BLaER1 (cell line): ENCODE data around the gene INPP5A.

Experiments used
- H3K27ac ChIP-seq: shearing (Covaris generic); formaldehyde crosslinking; 2 replicates; pipeline ENCODE4 v1.8.1; 2022
- H3K27me3 ChIP-seq: shearing (Covaris generic); formaldehyde crosslinking; 2 replicates; pipeline ENCODE4 v1.8.1; 2022
- H3K36me3 ChIP-seq: shearing (Covaris generic); formaldehyde crosslinking; 2 replicates; pipeline ENCODE4 v1.8.1; 2022
- H3K4me1 ChIP-seq: shearing (Covaris generic); formaldehyde crosslinking; 2 replicates; pipeline ENCODE4 v1.8.1; 2022
- H3K4me2 ChIP-seq: shearing (Covaris generic); formaldehyde crosslinking; 2 replicates; pipeline ENCODE4 v1.8.1; 2022
- H3K4me3 ChIP-seq: shearing (Covaris generic); formaldehyde crosslinking; 2 replicates; pipeline ENCODE4 v1.8.1; 2022
- H3K9ac ChIP-seq: shearing (Covaris generic); formaldehyde crosslinking; 2 replicates; pipeline ENCODE4 v1.8.1; 2022
- H3K9me3 ChIP-seq: shearing (Covaris generic); formaldehyde crosslinking; 2 replicates; pipeline ENCODE4 v1.8.1; 2022
- H4K20me1 ChIP-seq: shearing (Covaris generic); formaldehyde crosslinking; 2 replicates; pipeline ENCODE4 v1.8.1; 2022
- Cebpa-rat ChIP-seq: shearing (Covaris generic); IDR thresholded peaks from 2 replicates; pipeline ENCODE4 v1.8.1; 2022

The INPP5A gene

GRCh38 chr10:132662186-132662920 lies 124.8 kb downstream of the INPP5A start:
- H3K9me3 ChIP-seq: peaks cover 17% of the 10 kb centered on the region
- H3K27me3 ChIP-seq: no peaks in the 10 kb centered on the region
- H3K9ac ChIP-seq: no peak overlapping the region
- H4K20me1 ChIP-seq: peaks cover 54% of the 10 kb centered on the region
- no peak overlapping the region for H3K4me3 ChIP-seq
- H3K27ac ChIP-seq: no peak overlapping the region
- no peak for TF ChIP-seq Cebpa-rat
- peaks cover 40% of the 10 kb centered on the region for H3K4me1 ChIP-seq
- H3K36me3 ChIP-seq: peaks cover 25% of the 10 kb centered on the region
- no peak overlapping the region; the same call in 1 of the 2 replicates for H3K4me2 ChIP-seq

- TF ChIP-seq Cebpa-rat: no peak
- Histone ChIP-seq H3K36me3 (peaks cover 21% of the 10 kb centered on the region), H4K20me1 (peaks cover 64% of the 10 kb centered on the region), H3K27ac (no peak overlapping the region), H3K9ac (no peak overlapping the region; the same call in 1 of the 2 replicates), H3K27me3 (no peaks in the 10 kb centered on the region), H3K4me2 (peak overlapping the region; percentile 86), H3K9me3 (peaks cover 17% of the 10 kb centered on the region), H3K4me1 (peaks cover 54% of the 10 kb centered on the region), H3K4me3 (peak overlapping the region; percentile 7; the same call in 1 of the 2 replicates)
Measured at GRCh38 chr10:132663666-132664365, 126.2 kb downstream of the INPP5A start.

GRCh38 chr10:132664407-132664806 lies 126.8 kb downstream of the INPP5A start:
- H3K9ac ChIP-seq: peak overlapping the region; percentile 45; the same call in 1 of the 2 replicates
- no peak overlapping the region for H3K27ac ChIP-seq
- peaks cover 70% of the 10 kb centered on the region for H4K20me1 ChIP-seq
- TF ChIP-seq Cebpa-rat: no peak
- peak overlapping the region; percentile 86 for H3K4me2 ChIP-seq
- H3K27me3 ChIP-seq: no peaks in the 10 kb centered on the region
- peaks cover 60% of the 10 kb centered on the region for H3K4me1 ChIP-seq
- peaks cover 17% of the 10 kb centered on the region for H3K9me3 ChIP-seq
- peaks cover 15% of the 10 kb centered on the region for H3K36me3 ChIP-seq
- H3K4me3 ChIP-seq: peak overlapping the region; percentile 7; the same call in 1 of the 2 replicates

GRCh38 chr10:132664883-132665282 lies 127.3 kb downstream of the INPP5A start:
- no peak overlapping the region for H3K9ac ChIP-seq
- H3K9me3 ChIP-seq: peaks cover 17% of the 10 kb centered on the region
- peaks cover 10% of the 10 kb centered on the region for H3K36me3 ChIP-seq
- peaks cover 65% of the 10 kb centered on the region for H3K4me1 ChIP-seq
- no peaks in the 10 kb centered on the region for H3K27me3 ChIP-seq
- no peak overlapping the region for H3K27ac ChIP-seq
- H3K4me2 ChIP-seq: peak overlapping the region; percentile 86
- H3K4me3 ChIP-seq: no peak overlapping the region
- no peak for TF ChIP-seq Cebpa-rat
- peaks cover 74% of the 10 kb centered on the region for H4K20me1 ChIP-seq

GRCh38 chr10:132665946-132666704 lies 128.5 kb downstream of the INPP5A start:
- H3K4me1 ChIP-seq: peaks cover 69% of the 10 kb centered on the region
- no peak overlapping the region for H3K4me3 ChIP-seq
- peaks cover 2% of the 10 kb centered on the region; the same call in 1 of the 2 replicates for H3K36me3 ChIP-seq
- TF ChIP-seq Cebpa-rat: no peak
- no peaks in the 10 kb centered on the region for H3K27me3 ChIP-seq
- no peak overlapping the region for H3K27ac ChIP-seq
- H3K9me3 ChIP-seq: peaks cover 8% of the 10 kb centered on the region; the same call in 1 of the 2 replicates
- H3K4me2 ChIP-seq: no peak overlapping the region
- no peak overlapping the region for H3K9ac ChIP-seq
- peaks cover 83% of the 10 kb centered on the region for H4K20me1 ChIP-seq

- TF ChIP-seq Cebpa-rat: no peak
- H3K27ac ChIP-seq: no peak overlapping the region
- H3K4me2 ChIP-seq: no peak overlapping the region
- no peak overlapping the region for H3K4me3 ChIP-seq
- H4K20me1 ChIP-seq: peaks cover 90% of the 10 kb centered on the region
- peaks cover 9% of the 10 kb centered on the region; the same call in 1 of the 2 replicates for H3K36me3 ChIP-seq
- H3K4me1 ChIP-seq: peaks cover 67% of the 10 kb centered on the region
- 0 out of 2 replicates have a peak, but pooled peaks cover under 1% of the 10 kb centered on the region for H3K9me3 ChIP-seq
- H3K27me3 ChIP-seq: no peaks in the 10 kb centered on the region
- no peak overlapping the region for H3K9ac ChIP-seq
Measured at GRCh38 chr10:132666705-132667341, 129.2 kb downstream of the INPP5A start.

- Histone ChIP-seq H3K4me1 (peaks cover 62% of the 10 kb centered on the region), H3K36me3 (peaks cover 9% of the 10 kb centered on the region; the same call in 1 of the 2 replicates), H3K9ac (no peak overlapping the region), H3K4me3 (no peak overlapping the region), H3K27me3 (no peaks in the 10 kb centered on the region), H4K20me1 (peaks cover 88% of the 10 kb centered on the region), H3K27ac (no peak overlapping the region), H3K9me3 (no peaks in the 10 kb centered on the region), H3K4me2 (no peak overlapping the region)
- TF ChIP-seq Cebpa-rat: no peak
Measured at GRCh38 chr10:132667342-132668047, 129.9 kb downstream of the INPP5A start.

- Histone ChIP-seq H3K36me3 (peaks cover 9% of the 10 kb centered on the region; the same call in 1 of the 2 replicates), H3K27me3 (no peaks in the 10 kb centered on the region), H3K4me1 (peaks cover 59% of the 10 kb centered on the region), H4K20me1 (peaks cover 83% of the 10 kb centered on the region), H3K9ac (no peak overlapping the region), H3K4me2 (no peak overlapping the region), H3K9me3 (no peaks in the 10 kb centered on the region), H3K4me3 (no peak overlapping the region), H3K27ac (no peak overlapping the region)
- TF ChIP-seq Cebpa-rat: no peak
Measured at GRCh38 chr10:132668048-132668394, 130.4 kb downstream of the INPP5A start.
